Iris pigment epithelial cell (primary cell): ENCODE results near the gene PRKCA.
"Not testable (repeated sequence)": the region's sequence is repeated elsewhere in the genome, so short reads cannot be mapped to it uniquely, and the experiment has no call there.

Experiments
- DNase-seq: peaks from one replicate; pipeline ENCODE4 v3.0.0-alpha.2; 2011; ENCODE audit warnings: low read depth

PRKCA gene

DNA sequence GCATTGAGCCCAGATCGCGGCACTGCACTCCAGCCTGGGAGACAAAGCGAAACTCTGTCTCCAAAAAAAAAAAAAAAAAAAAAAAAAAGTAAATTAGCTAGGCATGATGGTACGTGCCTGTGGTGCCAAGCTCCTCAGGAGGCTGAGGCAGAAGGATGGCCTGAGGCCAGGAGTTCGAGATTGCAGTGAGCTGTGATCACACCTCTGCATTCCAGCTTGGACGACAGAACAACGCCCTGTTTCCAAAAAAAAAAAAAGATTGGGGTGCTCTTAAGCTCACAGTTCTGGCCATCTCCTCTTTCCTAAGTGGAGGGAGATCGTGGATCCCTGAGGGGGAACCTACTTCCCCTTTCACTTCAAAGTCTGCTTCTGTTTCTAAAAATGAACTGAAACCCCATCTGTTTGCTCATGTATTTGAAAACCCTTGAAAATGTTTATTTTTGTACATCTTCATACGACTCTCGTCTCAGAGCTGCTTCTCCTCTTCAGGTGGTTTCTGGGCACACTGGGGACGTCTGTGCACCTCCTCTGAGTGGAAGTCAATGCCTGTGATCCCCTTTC lies 138.8 kb downstream of the PRKCA start:
- DNase-seq = no peak

DNA sequence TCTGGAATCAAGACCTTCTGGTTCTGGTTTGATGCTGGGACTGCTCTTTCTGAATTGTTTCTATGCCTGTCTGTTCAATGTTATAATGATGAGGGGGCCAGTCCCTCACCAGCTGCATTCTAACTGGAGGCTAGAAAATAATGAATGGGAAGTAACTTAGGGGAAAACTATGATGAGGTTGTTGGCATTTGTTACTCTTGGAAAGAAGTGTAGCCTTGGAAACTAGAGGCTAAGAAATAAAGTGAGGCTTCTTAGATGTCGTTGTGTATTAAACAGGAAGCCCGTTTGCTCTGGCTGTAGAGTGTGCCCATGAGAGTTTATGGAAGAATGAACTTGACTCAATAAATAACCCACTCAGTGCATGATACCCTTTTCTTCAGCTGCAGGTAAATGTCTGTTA lies 140.8 kb downstream of the PRKCA start:
- DNase-seq = no peak

DNA sequence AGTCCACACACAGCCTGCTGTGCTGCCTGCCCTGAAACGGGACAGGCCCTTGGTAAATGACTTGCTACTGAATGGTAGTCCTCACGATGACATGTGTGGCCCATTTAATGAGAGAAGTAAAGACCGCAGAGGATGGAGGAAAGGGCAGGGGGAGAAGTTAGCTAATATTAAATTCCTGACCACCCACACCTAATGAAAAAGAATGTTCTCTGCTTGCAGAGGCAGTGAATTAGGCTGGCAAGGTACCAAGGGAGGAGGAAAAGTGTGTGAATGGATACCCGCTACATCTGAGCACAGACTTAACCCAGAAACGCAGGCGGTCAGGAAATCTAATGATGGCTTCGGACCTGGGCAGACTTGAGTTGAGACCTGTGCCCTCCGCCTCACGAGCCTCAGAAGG lies 141.2 kb downstream of the PRKCA start:
- DNase-seq = no peak

DNA sequence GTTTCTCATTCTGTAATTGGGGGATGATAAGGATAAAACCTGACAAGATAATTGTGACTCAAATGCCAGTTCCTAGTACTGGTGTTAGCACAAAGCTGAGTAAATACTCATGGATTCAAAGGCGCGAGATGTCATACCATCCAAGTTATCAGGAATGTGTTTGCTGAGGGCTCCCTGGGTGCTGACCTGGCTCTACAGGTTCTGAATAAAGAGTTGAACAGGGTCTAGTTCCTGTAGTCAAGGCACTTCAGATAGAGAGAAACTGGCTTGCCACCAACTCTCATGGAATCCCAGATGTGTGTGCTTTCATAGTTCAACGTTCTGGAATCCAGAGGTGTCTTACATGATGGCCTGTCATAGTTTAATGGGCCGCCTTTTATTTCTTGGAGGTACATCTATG lies 141.6 kb downstream of the PRKCA start:
- DNase-seq = no peak

GRCh38 chr17:66445229-66445628 lies 142.8 kb downstream of the PRKCA start:
- DNase-seq = no peak

DNA sequence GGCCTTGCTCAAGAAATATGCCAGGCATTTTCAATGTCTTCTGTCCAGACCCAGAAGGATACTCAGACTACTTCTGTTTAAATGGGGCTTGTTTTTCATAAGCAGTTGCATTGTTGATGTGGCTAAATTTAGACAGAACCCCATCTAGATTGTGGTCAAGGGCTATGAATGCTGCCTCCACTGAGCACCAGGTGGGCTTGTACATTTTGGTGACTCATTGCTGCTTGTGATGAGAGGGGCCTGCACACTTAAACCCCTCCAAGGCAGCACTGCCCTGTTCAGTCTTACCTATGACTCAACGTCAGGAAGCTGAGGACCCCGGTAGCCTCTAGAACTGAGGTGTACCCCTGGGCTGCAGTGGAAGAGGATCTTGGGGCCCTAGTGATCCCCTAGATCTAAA lies 144.0 kb downstream of the PRKCA start:
- no peak for DNase-seq

DNA sequence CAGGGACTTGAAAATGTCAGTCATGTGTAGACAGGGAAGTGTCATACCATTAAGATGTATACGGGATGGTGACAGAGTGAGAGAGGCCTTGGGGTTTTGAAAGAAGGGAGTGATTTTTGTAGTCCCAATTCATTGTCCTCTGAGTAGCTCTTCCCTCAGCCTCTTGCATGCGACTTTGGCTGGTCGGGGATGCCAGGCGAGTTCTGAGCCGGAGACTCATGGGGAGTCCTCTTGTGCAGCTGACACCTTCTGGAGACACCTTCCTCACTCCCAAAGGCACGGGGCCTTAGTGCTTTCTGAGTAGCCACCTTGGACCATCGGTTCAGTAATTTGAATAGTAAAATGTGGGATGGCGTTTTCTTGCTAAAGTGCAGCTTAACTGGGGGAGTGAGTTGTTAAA lies 144.7 kb downstream of the PRKCA start:
- DNase-seq = no peak

DNA sequence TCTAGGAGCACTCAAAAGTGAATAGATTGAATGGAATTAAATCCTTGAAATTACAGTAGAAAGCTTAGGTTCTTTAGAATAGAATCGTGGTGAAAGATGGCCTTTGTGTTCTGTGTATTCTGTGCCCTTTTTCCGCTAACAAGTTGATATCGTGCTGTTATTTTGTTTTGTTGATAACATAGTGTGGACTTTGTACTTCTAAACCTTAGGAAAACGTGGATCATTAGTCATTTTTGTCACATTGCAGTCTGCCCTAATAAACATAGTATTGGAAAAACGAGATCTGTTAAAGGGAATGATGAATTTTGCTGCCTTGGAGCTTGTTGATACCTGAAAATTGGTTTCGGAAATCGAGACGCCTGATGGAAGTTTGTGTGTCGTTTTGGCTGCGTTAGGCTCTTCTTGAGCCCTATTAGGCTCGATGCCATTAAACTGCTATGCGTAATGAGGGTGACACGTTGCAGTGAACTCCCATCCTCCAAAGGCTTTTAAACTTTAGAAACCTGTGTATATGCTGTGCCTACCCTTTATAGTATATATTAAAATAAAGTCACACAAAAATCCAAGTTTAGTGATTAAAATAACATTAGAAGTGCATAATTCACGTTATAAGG lies 145.7 kb downstream of the PRKCA start:
- DNase-seq = no peak

GRCh38 chr17:66449418-66449977 lies 147.1 kb downstream of the PRKCA start:
- DNase-seq = no peak

DNA sequence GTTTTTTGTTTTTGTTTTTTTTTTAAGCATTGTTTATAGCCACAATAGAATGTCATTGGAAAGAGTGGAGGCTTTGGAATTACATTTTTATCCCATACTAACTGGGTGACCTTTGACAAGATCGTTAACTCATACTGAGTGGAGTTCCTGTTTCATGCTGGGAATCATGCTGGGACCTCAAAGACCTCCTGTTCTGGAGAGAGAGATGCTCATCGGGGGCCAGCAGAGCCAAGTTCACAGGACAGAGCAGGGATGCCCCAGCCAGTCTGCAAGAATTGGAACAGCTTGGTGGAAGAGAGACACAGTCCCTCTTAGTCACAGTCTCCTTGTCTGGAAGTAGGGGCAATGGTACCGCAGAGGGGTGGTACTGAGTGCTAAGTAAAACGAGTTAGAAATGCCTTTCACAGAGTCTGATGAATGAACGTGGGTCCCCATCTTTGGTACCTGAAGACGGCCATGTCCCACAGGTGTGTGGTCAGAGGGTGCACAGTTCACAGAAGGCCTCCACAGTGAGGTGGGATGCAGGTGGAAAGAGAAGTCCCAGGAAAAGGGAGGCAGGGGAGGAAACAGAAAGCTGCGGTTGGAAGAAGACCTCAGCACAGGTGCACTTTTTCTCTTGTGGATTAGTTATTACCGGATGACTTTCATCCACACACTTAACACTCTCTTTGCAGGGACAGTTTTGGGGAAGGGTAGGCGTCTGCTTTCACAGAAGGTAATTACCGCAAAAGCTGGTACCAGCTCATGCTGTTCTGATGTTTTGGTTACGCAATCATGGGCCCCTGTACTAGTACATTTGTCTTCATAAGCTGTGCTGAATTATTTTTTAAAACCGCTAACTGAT lies 147.8 kb downstream of the PRKCA start:
- no peak for DNase-seq

GRCh38 chr17:66450852-66451158 lies 148.4 kb downstream of the PRKCA start:
- no peak for DNase-seq

- DNase-seq = no peak
Observed at GRCh38 chr17:66451188-66452149, 149.1 kb downstream of the PRKCA start.

GRCh38 chr17:66455060-66455459 lies 152.6 kb downstream of the PRKCA start:
- DNase-seq = no peak

DNA sequence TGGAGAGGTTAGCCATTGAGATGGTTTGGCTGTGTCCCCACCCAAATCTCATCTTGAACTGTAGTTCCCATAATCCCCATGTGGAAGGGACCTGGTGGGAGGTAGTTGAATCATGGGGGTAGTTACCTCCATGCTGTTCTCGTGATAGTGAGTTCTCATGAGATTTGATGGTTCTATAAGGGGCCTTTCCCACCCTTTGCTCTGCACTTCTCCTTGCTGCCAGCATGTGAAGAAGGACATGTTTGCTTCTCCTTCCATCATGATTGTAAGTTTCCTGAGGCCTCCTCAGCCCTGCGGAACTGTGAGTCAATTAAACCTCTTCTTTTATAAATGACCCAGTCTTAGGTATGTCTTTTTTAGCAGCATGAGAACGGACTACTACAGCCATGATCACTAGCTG lies 155.1 kb downstream of the PRKCA start:
- DNase-seq = not testable (repeated sequence)

DNA sequence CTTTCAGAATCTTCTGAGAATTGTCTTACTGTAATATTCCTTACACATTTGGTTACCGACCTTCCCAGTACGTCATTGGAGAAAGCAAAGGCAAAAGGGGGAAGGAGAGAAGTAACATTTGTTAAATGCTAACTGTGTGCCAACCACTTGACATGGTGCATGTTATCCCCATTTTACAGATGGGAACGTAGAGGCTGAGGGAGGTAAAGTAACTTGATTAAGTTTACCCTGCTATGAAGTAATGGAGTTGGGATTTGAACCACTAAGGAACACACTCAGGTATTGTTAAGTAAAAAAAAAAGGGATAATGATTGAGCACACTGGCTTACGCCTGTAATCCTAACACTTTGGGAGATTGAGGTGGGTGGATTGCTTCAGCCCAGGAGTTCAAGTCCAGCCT lies 156.4 kb downstream of the PRKCA start:
- no peak for DNase-seq

- peak; percentile 100 for DNase-seq
Observed at GRCh38 chr17:66459811-66460270, 157.4 kb downstream of the PRKCA start.

DNA sequence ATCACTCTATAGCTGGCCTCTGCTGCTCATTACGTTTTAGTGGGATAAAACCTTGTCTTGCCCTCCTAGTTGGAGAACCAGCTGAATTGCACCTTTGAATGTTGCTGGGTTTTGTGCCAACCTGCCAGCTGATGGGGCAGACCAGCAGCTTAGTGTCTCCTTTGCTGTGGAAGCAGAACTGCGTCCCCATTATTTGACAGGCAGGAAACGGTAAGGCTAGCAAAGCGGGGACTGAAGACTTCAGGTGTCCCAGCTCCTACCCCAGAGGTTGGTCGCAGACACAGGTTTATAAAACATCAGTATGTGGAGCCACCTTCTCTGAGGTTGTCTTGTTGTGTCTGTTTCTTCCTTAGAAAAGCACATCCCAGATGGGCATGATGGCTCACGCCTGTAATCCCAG lies 158.1 kb downstream of the PRKCA start:
- DNase-seq = no peak

DNA sequence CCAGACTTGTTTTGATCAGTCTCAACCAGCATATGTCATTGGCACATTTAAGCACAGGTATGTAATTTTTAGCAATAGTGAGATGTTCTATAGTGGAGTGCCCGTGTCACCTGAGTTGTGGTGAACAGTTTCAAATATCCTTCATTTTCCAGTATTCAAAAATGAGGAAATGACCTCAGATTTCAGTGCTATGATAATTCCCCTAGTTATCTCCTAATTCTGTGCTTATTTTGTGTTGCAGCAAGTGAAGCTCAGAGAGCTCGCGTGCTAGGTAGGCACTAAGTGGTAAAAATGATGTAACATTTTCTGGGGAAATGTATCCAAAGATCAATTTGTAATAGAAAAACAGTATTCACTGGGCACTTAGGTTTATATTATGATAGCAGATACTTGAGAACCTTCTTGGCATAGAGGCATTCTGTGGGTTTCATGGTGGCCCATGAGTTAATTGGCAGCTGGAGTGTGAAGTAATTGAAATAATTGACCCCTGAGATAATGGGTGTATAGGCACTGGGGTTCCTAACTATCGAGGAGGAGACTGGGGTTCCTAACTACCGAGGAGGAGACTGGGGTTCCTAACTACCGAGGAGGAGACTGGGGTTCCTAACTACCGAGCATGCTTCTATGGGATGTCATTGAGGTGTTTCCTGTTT lies 159.1 kb downstream of the PRKCA start:
- DNase-seq = no peak

GRCh38 chr17:66462010-66462409 lies 159.6 kb downstream of the PRKCA start:
- DNase-seq = no peak

GRCh38 chr17:66464921-66465320 lies 162.5 kb downstream of the PRKCA start:
- DNase-seq = peak; percentile 47

- no peak for DNase-seq
Observed at GRCh38 chr17:66465701-66466100, 163.3 kb downstream of the PRKCA start.
